Lung (tissue), 12 donors: ENCODE measurements around the gene ATXN2. TPM values are rescaled to one million over a fixed set of nuclear protein-coding genes. Genes with fewer than 3 reads are reported as not detected.

ENCODE experiments used
- ATAC-seq: fragments of 200-7000 bp; cut with Tn5 transposase; one replicate; pipeline ENCODE4 v1.9.1; 2020; ENCODE audit warnings: moderate number of reproducible peaks; ENCODE audit not compliant: insufficient read depth, low FRiP score
- DNase-seq, 3 donors: peaks; one replicate each; pipeline ENCODE4 v3.0.0-alpha.2; 2013 to 2017
- H3K27ac ChIP-seq, 2 donors: one replicate each; pipeline ENCODE4 v1.5.1; 2013; ENCODE audit warnings: mild to moderate bottlenecking in 2 of 2, moderate library complexity in 2 of 2, control low read depth in 1 of 2, inconsistent platforms in 1 of 2, low read depth in 1 of 2, low read length in 1 of 2
- H3K27me3 ChIP-seq, 3 donors: one replicate each; pipeline ENCODE4 v1.5.1; 2013; ENCODE audit warnings: low read length in 2 of 3; ENCODE audit not compliant: control insufficient read depth in 3 of 3, insufficient read depth in 3 of 3
- H3K36me3 ChIP-seq, 4 donors: one replicate each; pipeline ENCODE4 v1.5.1; 2013; ENCODE audit warnings: low read length in 4 of 4, mild to moderate bottlenecking in 1 of 4, moderate library complexity in 1 of 4; ENCODE audit not compliant: control insufficient read depth in 4 of 4, insufficient read depth in 4 of 4
- H3K4me1 ChIP-seq, 5 donors: one replicate each; pipeline ENCODE4 v1.5.1; 2013; ENCODE audit warnings: low read length in 5 of 5, mild to moderate bottlenecking in 2 of 5, moderate library complexity in 1 of 5; ENCODE audit not compliant: control insufficient read depth in 5 of 5, insufficient read depth in 5 of 5
- H3K4me3 ChIP-seq: one replicate; pipeline ENCODE4 v1.5.1; 2013; ENCODE audit warnings: mild to moderate bottlenecking, control low read depth, moderate library complexity
- H3K9ac ChIP-seq, 2 donors: one replicate each; pipeline ENCODE4 v1.5.1; 2013; ENCODE audit warnings: low read length in 2 of 2, control low read depth in 1 of 2; ENCODE audit not compliant: insufficient read depth in 1 of 2
- H3K9me3 ChIP-seq, 4 donors: one replicate each; pipeline ENCODE4 v1.5.1; 2013; ENCODE audit warnings: low read length in 3 of 4, mild to moderate bottlenecking in 1 of 4, moderate library complexity in 1 of 4; ENCODE audit not compliant: control insufficient read depth in 4 of 4, insufficient read depth in 3 of 4
- CTCF ChIP-seq: IDR thresholded peaks from 2 replicates; pipeline ENCODE4 v1.5.1; 2012; ENCODE audit warnings: mild to moderate bottlenecking; ENCODE audit errors: control extremely low read depth, extremely low read depth
- WGBS, 2 donors: extraction: QIAGEN DNeasy Blood & Tissue Kit; methylation state at CpG; one replicate each; pipeline ENCODE4 v1.1.7; 2013; 5-methylcytosine and 5-hydroxymethylcytosine counted together
- polyA plus RNA-seq, 2 donors: library from polyadenylated mRNA; stranded (reverse); fragments of 200-250 nt; gene quantifications; one replicate each; pipeline ENCODE4 v1.2.1, GENCODE V29; 2013
- total RNA-seq, 2 donors: library from RNA; depleted of rRNA in 1 of 2; stranded (reverse); fragments of >200 nt in 1 of 2; gene quantifications; one replicate each; pipeline ENCODE4 v1.2.1, GENCODE V29; 2014 to 2021
- donor health status: control.
- donor health status: control.
- donor health status: Bipolar disorder and iron deficiency.
- donor health status: healthy.
- donor health status: DM: yes; HTN: yes; CAD: no.

Gene ATXN2
- total and polyA plus RNA-seq, 4 donors: 18.0 to 100 (median 43.5) TPM

- no peak overlapping the region for H3K4me3 ChIP-seq
- H3K4me1 ChIP-seq: peaks cover 0 to 31% (median 14%) of the 10 kb centered on the region in 5 donors
- WGBS, 2 donors: 69 to 70% methylated on average over 9 of the region's 9 CpGs
- peak overlapping the region; percentile 9 to 56 for H3K27ac ChIP-seq
- H3K27me3 ChIP-seq: no peaks in the 10 kb centered on the region
- peaks cover 18 to 53% (median 33%) of the 10 kb centered on the region in 4 donors for H3K36me3 ChIP-seq
- H3K9me3 ChIP-seq: no peaks in the 10 kb centered on the region
- no peak for TF ChIP-seq CTCF
- ATAC-seq: no peak
- no peak overlapping the region for H3K9ac ChIP-seq
- no peak for DNase-seq
Measured at GRCh38 chr12:111448266-111448830, 150.8 kb downstream of the ATXN2 start.

GRCh38 chr12:111447571-111448265 is 151.4 kb downstream of the ATXN2 start:
- peaks cover 13 to 53% (median 30%) of the 10 kb centered on the region in 4 donors for H3K36me3 ChIP-seq
- peak overlapping the region in 1 of 2 donors; percentile 4 for H3K27ac ChIP-seq
- peaks cover 0 to 34% (median 14%) of the 10 kb centered on the region in 5 donors for H3K4me1 ChIP-seq
- TF ChIP-seq CTCF: no peak
- H3K27me3 ChIP-seq: no peaks in the 10 kb centered on the region
- no peak overlapping the region for H3K4me3 ChIP-seq
- H3K9ac ChIP-seq: no peak overlapping the region
- ATAC-seq (no peak), DNase-seq (no peak)
- H3K9me3 ChIP-seq: no peaks in the 10 kb centered on the region
- WGBS, 2 donors: 91 to 93% methylated on average over 28 of the region's 28 CpGs

GRCh38 chr12:111446631-111447570 is 152.2 kb downstream of the ATXN2 start:
- H3K27me3 ChIP-seq: no peaks in the 10 kb centered on the region
- H3K36me3 ChIP-seq: peaks cover 11 to 54% (median 29%) of the 10 kb centered on the region in 4 donors
- peaks cover 0 to 38% (median 14%) of the 10 kb centered on the region in 5 donors for H3K4me1 ChIP-seq
- no peak for ATAC-seq
- H3K9me3 ChIP-seq: no peaks in the 10 kb centered on the region
- no peak overlapping the region for H3K9ac ChIP-seq
- TF ChIP-seq CTCF: no peak
- DNase-seq: no peak
- peak overlapping the region in 1 of 2 donors; percentile 60 for H3K27ac ChIP-seq
- WGBS, 2 donors: 84 to 86% methylated on average over 20 of the region's 20 CpGs
- H3K4me3 ChIP-seq: no peak overlapping the region
